ENCODE measurements around the gene SLC30A2.

SLC30A2 gene

DNA sequence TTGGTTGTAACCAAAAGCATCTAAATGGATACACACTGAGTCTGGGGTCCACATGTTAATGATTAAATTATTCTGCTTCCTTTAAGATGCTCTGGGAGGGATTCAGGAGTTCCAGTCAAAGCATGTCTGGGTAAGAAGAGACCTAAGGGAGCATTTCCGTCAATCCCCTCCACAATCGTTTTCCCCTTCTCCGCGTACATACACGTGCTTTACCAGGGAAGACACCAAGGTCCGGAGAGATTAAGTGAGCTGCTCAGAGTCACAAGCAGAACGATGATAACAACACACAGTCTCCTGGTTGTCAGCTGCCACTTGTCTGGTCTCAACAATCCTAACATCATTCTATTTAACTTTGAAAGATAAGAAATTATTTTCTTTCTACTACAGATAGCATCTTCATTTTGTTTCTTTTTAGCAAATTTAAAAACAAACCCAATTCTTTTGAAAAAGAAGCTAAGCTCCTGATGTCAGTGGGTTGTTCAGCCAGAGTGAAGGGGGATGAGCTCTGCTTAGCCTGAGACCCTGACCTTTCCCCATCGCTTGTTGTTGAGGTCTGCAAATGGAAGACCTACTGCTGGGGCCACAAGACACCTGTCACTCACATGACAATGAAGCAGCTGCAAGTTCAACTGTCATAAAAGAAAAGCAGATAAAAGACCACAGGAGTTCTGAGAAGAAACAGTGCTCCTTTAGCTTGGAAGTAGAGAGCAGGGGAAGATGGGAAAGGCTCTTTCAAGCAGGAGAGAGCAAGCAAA is 52.5 kb downstream of the SLC30A2 start:
- DNase-seq: no peak

DNA sequence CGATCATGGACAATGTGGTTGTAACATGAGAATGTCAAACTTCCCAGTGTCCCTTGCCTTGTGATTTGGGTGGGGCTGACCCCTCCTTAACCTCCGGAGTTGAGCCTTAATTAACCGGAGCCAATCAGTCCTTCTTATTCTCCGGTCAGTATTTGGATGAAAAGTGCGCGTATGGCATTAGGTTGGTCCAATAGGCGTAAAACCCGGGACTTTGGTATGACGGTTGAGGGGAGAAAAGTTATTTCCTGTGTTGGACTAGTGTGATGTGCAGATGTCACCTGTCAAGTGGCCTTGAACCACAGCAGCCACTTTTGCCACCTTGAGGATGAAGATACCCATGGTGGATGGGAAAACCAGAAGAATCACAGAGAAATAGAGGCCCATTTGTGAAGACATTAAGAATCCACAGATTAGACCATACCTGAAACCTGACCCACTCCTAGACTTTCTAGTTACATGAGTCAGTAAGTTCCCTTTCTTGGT is 53.2 kb downstream of the SLC30A2 start:
- DNase-seq: no peak

DNA sequence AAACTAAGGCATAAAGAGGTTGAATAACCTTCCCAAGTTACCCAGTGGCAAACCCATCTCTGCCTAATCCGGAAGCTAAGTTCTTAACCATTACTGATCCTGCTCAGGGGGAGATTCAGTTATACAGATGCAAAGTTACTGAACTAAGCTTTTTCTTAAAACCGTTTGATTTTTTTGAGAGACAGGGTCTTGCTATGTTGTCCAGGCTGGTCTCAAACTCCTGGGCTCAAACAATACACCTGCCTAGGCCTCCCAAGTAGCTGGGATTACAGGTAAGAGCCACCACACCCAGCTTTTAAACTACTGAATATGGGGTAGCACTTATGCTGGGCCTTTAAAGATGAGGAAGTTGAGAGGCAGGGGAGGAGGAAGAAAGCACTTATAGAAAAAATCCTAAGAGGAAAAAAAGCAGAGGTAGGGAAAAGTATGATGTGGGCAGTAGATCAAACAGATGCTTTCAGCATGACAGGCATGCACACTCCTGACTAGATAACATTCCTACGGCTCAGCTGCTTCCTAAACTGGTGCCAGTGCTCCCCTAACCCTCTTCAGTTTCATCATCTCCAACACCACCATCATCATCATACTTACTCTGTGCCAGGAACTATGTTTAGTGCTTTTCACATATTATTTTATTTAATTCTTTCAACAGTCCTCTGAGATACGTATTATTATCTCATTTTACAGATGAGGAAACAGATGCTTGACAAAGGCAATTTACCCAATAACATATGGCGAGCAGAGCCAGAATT is 53.8 kb downstream of the SLC30A2 start:
- no peak for DNase-seq

DNA sequence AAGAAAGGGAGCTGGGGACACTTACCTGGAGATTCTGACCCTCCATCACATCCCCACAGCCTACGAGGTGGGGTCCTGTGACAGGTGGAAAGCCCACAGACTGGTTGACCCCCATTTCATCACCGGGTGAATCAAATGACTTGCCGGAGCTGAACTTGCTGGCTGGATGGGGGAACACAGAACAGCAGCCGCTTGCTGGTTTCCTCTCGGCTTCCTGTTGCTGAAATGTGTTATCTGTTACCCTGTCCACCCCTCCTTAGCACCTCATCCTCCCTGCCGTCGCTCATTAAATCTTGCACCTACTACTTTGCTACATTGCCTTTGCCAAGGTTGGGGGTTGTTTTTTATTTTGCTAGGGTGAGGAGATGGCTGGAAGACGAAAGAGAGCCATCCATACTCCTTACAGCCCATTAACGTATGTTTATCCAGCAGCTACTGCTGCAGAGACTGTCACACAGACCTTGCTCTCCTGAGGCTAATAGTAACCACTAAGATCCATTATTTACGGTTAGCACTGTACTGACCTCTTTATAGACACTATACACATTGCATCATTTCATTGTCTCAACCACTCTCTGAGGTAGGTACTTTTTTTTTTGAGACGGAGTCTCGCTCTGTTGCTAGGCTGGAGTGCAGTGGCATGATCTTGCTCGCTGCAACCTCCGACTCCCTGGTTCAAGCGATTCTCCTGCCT is 55.1 kb downstream of the SLC30A2 start:
- DNase-seq: no peak

DNA sequence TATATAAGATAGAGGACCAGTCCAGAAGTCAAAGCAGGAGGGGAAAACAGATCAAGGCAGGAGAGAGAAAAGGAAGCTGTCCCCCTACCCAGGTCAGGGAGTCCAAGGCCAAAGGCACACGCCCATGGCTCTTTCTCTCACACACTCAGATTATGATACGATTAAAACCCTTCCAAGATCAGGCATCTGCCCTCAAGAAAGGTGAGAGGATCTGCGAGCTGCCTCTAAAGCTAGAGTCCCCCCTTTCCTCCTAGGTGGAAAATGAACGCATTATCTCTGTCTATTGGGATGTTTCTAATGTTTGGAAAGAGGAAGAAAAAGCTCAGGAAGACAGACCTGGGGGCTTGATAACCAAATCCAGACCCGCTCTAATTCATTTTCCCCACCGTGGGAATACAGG is 55.7 kb downstream of the SLC30A2 start:
- DNase-seq: no peak

DNA sequence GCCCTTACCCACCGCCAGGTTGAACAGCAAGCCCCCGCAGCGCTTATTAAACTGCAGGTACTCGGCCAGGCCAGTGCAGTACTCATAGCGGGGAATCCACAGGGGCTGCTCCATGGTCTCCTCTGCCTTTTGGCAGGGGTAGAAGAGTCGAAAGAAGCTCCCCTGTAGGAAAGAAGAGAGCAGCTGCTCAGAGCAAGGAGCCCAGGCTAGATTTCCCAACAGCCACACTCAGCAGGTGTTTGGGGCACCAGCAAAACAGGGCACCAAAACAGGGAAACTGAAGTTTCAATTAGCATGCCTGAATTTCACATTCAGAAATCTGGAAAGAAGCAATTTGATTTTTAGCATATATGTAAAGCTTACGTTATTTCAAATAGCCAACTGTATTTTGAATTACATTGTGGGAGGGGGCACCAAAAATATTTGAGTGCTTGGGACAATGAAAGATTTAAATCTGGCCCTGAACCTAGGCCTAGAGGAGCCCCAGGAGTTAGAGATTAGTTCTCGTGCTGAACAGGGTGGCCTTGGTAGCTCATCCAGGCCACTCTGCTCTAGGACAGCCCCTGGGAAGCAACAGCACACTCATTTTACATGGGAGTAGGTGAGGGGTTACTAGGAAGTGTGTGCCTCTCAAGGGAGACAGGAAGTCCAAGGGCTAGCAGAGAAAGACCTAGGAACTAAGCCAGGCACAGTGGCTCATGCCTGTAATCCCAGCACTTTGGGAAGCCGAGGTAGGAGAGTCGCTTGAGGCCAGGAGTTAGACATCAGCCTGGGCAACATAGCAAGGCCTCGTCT is 56.3 kb downstream of the SLC30A2 start:
- no peak for DNase-seq

DNA sequence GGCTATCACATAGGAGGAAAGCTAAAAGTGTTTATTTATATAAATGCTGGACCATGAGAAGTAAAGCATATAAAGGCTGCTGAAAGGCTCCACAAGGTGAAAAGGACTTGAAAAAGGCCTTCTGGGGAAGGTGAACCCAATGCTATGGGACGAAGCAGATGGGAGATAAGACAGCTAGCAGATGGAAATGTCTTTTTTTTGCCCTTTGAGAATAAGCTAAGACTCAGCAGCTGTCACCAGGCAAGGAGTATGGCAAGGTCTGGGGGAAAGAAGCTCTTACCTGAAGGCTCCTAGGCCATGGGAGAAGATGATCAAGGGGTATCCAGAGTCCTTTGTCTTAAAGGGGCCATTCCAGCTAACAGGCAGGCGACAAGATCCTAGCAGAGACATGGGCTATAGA is 58.0 kb downstream of the SLC30A2 start:
- DNase-seq: no peak
